Astrocyte of the spinal cord (primary cell): Measurements from ENCODE around the gene APH1A.
"Not testable (repeated sequence)": the region's sequence is repeated elsewhere in the genome, so short reads cannot be mapped to it uniquely, and the experiment has no call there.

Experiments
- DNase-seq: peaks from one replicate; pipeline ENCODE4 v3.0.0; 2011; ENCODE audit warnings: low read depth, low spot score
- H3K4me3 ChIP-seq: 2 replicates; pipeline ENCODE4 v1.5.1; 2011; ENCODE audit warnings: low read depth, mild to moderate bottlenecking, low read length, moderate library complexity
- CTCF ChIP-seq: IDR thresholded peaks from 2 replicates; pipeline ENCODE4 v1.5.1; 2012; ENCODE audit warnings: low read depth, mild to moderate bottlenecking, low read length, inconsistent platforms
- in situ Hi-C: cut with HindIII; loops from 2 replicates; pipeline ENCODE4 v1.10.0; 2017; ENCODE audit warnings: low sequenced_read_pairs

APH1A gene

GRCh38 chr1:150243003-150243402, 25.8 kb downstream of the APH1A start:
- in situ Hi-C loops, result no loop called here
- H3K4me3 ChIP-seq, result no peak overlapping the region
- DNase-seq, result no peak
- TF ChIP-seq CTCF, result no peak

GRCh38 chr1:150237746-150238145, 31.1 kb downstream of the APH1A start:
- no peak for TF ChIP-seq CTCF
- H3K4me3 ChIP-seq, result no peak overlapping the region
- in situ Hi-C loops, result no loop called here
- no peak for DNase-seq

- in situ Hi-C loops, DNase-seq, H3K4me3 ChIP-seq: not testable (repeated sequence)
Measured at GRCh38 chr1:150237176-150237575, 31.6 kb downstream of the APH1A start.

- in situ Hi-C loops, result no loop called here
- TF ChIP-seq CTCF, result no peak
- peak overlapping the region; percentile 74 for H3K4me3 ChIP-seq
- DNase-seq, result no peak
Measured at GRCh38 chr1:150236614-150237100, 32.2 kb downstream of the APH1A start.

- peak; percentile 2 for TF ChIP-seq CTCF
- H3K4me3 ChIP-seq, result peak within 1 kb of the TSS; percentile 74
- peak; percentile 100 for DNase-seq
- in situ Hi-C loops, result no loop called here
Measured at GRCh38 chr1:150235852-150236613, 32.8 kb downstream of the APH1A start, which contains the start of gene ANP32E. TSS of gene ANP32E (minus strand) at chr1:150236112. CDS start at chr1:150235786, 326 bp downstream.

- no peak for TF ChIP-seq CTCF
- peak overlapping the region; percentile 74 for H3K4me3 ChIP-seq
- peak; percentile 12 for DNase-seq
- in situ Hi-C loops, result no loop called here
Measured at GRCh38 chr1:150235294-150235851, 33.4 kb downstream of the APH1A start.

GRCh38 chr1:150234566-150235293, 34.1 kb downstream of the APH1A start:
- peak overlapping the region; percentile 74 for H3K4me3 ChIP-seq
- DNase-seq, result peak; percentile 76
- in situ Hi-C loops, result no loop called here
- TF ChIP-seq CTCF, result no peak
